MM.1S (cell line): ENCODE measurements around the gene APOA5.

Source experiments
- DNase-seq: peaks from one replicate; pipeline ENCODE4 v3.0.0-alpha.2; 2015
- H2AFZ ChIP-seq: fragments of 300-600 bp; sonication (generic); 2 replicates; pipeline ENCODE4 v1.6.0; 2016; ENCODE audit warnings: antibody characterized with exemption, low read length
- H3F3A ChIP-seq: fragments of 300-600 bp; sonication (generic); 2 replicates; pipeline ENCODE4 v1.6.1; 2016; ENCODE audit warnings: mild to moderate bottlenecking, antibody characterized with exemption, low read length, moderate library complexity, mixed read lengths; ENCODE audit not compliant: insufficient read depth
- H3K27ac ChIP-seq: fragments of 300-600 bp; sonication (generic); 2 replicates; pipeline ENCODE4 v1.5.1; 2016; ENCODE audit warnings: mild to moderate bottlenecking, low read length
- H3K27me3 ChIP-seq: fragments of 300-600 bp; sonication (generic); replicated peaks from 2 replicates; pipeline ENCODE4 v1.6.0; 2016; ENCODE audit warnings: low read length; ENCODE audit not compliant: insufficient read depth
- H3K36me3 ChIP-seq: fragments of 300-600 bp; sonication (generic); replicated peaks from 2 replicates; pipeline ENCODE4 v1.6.1; 2016; ENCODE audit warnings: mild to moderate bottlenecking, low read length, mixed read lengths; ENCODE audit not compliant: insufficient read depth
- H3K4me1 ChIP-seq: fragments of 300-600 bp; sonication (generic); 2 replicates; pipeline ENCODE4 v1.6.1; 2016; ENCODE audit warnings: low read length, mixed read lengths
- H3K4me2 ChIP-seq: fragments of 300-600 bp; sonication (generic); 2 replicates; pipeline ENCODE4 v1.6.0; 2016; ENCODE audit warnings: low read depth, low read length
- H3K4me3 ChIP-seq: fragments of 300-600 bp; sonication (generic); 2 replicates; pipeline ENCODE4 v1.5.1; 2016; ENCODE audit warnings: low read length, mixed read lengths
- H3K79me2 ChIP-seq: fragments of 300-600 bp; sonication (generic); 2 replicates; pipeline ENCODE4 v1.6.1; 2016; ENCODE audit warnings: mixed run types, low read length, mixed read lengths
- H3K9ac ChIP-seq: fragments of 300-600 bp; sonication (generic); 2 replicates; pipeline ENCODE4 v1.6.1; 2016; ENCODE audit warnings: low read length, mixed read lengths
- H3K9me2 ChIP-seq: fragments of 300-600 bp; sonication (generic); replicated peaks from 2 replicates; pipeline ENCODE4 v1.6.1; 2016; ENCODE audit warnings: mild to moderate bottlenecking, low read length, mixed read lengths; ENCODE audit not compliant: insufficient read depth
- H3K9me3 ChIP-seq: fragments of 300-600 bp; sonication (generic); replicated peaks from 2 replicates; pipeline ENCODE4 v1.6.1; 2016; ENCODE audit warnings: mild to moderate bottlenecking, low read length, mixed read lengths; ENCODE audit not compliant: insufficient read depth
- H4K20me1 ChIP-seq: fragments of 300-600 bp; sonication (generic); 2 replicates; pipeline ENCODE4 v1.6.1; 2016; ENCODE audit warnings: mild to moderate bottlenecking, low read length, moderate library complexity, mixed read lengths; ENCODE audit not compliant: insufficient read depth
- EZH2 ChIP-seq: fragments of 300-600 bp; sonication (generic); optimal IDR thresholded peaks from 2 replicates; pipeline ENCODE3; 2017; ENCODE audit warnings: low read depth, mild to moderate bottlenecking, antibody characterized with exemption, low read length, mixed read lengths
- EZH2phosphoT487 ChIP-seq: fragments of 300-600 bp; sonication (generic); IDR thresholded peaks from 2 replicates; pipeline ENCODE4 v1.6.1; 2018; ENCODE audit warnings: antibody characterized with exemption, low read length
- TF ChIP-seq, protein P1 (sequence below): fragments of 300-600 bp; sonication (generic); IDR thresholded peaks from 2 replicates; pipeline ENCODE4 v1.5.1; 2016; ENCODE audit warnings: antibody characterized with exemption, low read length, mixed read lengths

Gene APOA5

DNA sequence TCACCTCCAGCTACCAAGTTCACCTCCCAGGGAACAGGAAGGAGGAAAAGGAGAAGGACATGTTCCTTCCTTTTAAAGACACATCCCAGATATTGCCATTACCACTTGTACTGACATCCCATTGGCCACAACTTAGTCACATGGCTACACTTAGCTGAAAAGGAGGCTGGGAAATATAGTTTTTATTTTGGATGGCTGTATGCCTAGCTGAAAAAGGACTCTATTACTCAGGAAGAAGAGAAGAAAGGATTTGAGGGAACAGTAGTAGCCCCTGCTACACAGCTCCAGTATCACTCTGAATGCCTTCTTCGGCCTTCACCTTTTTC is 2.1 kb upstream of the APOA5 start:
- Histone ChIP-seq H3K4me1 (peaks cover 5% of the 10 kb centered on the region), H3K27ac (no peak overlapping the region), H3K79me2 (no peaks in the 10 kb centered on the region), H3K36me3 (no peaks in the 10 kb centered on the region), H3K4me3 (no peak overlapping the region), H3K4me2 (no peak overlapping the region), H3K27me3 (no peaks in the 10 kb centered on the region), H3F3A (no peaks in the 10 kb centered on the region), H3K9me3 (no peaks in the 10 kb centered on the region), H2AFZ (no peak overlapping the region), H4K20me1 (no peaks in the 10 kb centered on the region), H3K9ac (no peak overlapping the region), H3K9me2 (no peaks in the 10 kb centered on the region)
- no peak for DNase-seq
- TF ChIP-seq EZH2 (no peak), EZH2phosphoT487 (no peak)
- TF ChIP-seq, protein P1, sequence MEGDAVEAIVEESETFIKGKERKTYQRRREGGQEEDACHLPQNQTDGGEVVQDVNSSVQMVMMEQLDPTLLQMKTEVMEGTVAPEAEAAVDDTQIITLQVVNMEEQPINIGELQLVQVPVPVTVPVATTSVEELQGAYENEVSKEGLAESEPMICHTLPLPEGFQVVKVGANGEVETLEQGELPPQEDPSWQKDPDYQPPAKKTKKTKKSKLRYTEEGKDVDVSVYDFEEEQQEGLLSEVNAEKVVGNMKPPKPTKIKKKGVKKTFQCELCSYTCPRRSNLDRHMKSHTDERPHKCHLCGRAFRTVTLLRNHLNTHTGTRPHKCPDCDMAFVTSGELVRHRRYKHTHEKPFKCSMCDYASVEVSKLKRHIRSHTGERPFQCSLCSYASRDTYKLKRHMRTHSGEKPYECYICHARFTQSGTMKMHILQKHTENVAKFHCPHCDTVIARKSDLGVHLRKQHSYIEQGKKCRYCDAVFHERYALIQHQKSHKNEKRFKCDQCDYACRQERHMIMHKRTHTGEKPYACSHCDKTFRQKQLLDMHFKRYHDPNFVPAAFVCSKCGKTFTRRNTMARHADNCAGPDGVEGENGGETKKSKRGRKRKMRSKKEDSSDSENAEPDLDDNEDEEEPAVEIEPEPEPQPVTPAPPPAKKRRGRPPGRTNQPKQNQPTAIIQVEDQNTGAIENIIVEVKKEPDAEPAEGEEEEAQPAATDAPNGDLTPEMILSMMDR: no peak

DNA sequence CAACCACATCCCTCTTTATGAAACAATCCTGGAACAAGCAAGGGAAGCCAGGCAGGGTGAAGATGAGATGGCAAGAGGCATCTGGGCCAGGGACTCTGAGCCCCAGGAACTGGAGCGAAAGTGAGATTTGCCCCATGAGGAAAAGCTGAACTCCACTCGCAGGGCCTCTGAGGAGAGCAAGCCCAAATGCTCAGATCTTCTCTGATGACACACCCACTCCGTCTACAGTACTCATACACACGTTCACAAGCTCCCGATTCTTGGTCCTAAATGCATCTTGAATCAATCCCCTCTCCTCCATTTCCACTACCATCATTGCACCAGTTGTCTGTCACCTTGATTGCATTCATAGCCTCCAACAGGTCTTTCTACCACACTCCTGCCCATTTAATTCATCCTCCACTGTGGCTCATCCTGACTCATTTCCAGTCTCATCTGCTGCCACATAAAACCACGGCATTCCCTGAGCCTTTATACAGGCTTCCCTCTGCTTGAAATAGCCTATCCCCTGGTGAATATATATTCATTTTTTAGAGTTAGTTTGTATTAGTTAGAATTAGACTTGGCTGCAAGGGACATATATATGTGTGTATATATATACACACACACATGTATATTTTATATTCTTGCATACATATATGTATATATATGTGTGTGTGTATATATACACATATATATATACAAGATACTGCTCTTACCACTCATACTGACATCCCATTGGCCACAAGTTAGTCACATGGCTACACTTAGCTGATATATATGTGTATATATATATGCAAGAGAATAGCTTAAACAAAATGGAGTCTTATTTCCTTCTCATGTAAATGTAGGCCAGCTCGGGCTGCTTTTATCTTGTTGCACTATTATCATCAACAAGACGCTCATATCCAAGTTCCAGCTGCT is 1.4 kb upstream of the APOA5 start:
- Histone ChIP-seq H3K9me2 (no peaks in the 10 kb centered on the region), H3K9me3 (no peaks in the 10 kb centered on the region), H3K4me1 (peaks cover 9% of the 10 kb centered on the region), H3K27me3 (no peaks in the 10 kb centered on the region), H3K4me3 (no peak overlapping the region), H3K4me2 (no peak overlapping the region), H3K79me2 (no peaks in the 10 kb centered on the region), H4K20me1 (no peaks in the 10 kb centered on the region), H3K27ac (no peak overlapping the region), H3K9ac (no peak overlapping the region), H2AFZ (no peak overlapping the region), H3K36me3 (no peaks in the 10 kb centered on the region), H3F3A (no peaks in the 10 kb centered on the region)
- TF ChIP-seq EZH2phosphoT487 (no peak), EZH2 (no peak)
- TF ChIP-seq, protein P1: no peak
- DNase-seq: no peak

DNA sequence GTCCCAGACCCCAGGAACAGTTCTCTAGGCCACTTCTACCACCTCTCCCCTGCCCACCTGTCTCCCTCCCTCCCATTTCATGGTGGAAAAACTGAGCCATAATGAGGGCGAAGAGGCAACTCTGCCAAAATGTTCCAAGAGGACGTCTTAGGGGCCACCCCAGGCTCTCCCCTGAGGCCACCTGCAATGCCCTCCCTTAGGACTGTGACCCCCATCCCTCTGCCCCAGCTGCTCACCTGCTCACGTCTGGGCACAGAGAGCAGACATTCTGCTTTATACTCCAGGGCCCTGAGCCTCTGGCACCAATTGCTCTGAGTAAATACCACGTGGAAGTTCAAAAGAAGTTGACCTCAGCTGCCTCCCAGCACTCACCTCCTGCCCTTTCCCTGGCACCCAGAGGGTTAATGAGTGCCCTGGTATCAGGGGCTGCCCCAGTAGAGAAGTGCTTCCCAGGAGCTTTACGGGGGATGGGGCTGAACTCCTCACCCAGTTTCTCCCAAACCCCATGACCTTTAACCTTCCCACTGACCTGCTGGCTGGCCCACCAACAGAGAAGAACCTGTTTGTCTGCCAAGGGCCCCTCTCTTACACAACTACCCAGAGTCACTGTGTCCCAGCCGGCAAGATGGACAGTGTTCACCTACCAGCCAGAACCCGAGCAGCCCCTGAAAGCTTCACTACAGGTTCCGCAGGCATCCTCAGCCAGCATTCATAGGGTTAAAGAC is 627 bp upstream of the APOA5 start:
- Histone ChIP-seq H4K20me1 (no peaks in the 10 kb centered on the region), H3K9me2 (no peaks in the 10 kb centered on the region), H3F3A (no peaks in the 10 kb centered on the region), H3K36me3 (no peaks in the 10 kb centered on the region), H3K4me3 (no peak overlapping the region), H3K27me3 (no peaks in the 10 kb centered on the region), H3K79me2 (peaks cover 6% of the 10 kb centered on the region), H3K27ac (no peak overlapping the region), H3K9ac (no peak overlapping the region), H3K4me1 (peaks cover 9% of the 10 kb centered on the region), H3K9me3 (no peaks in the 10 kb centered on the region), H3K4me2 (no peak overlapping the region), H2AFZ (no peak overlapping the region)
- DNase-seq: no peak
- TF ChIP-seq EZH2phosphoT487 (no peak), EZH2 (no peak)
- TF ChIP-seq, protein P1: no peak
